GM21526 (cell line): ENCODE data around the gene SLC24A3.

Experiments
- ATAC-seq: cut with Tn5 transposase; IDR thresholded peaks from one replicate; pipeline ENCODE4 v1.9.1; 2021; ENCODE audit warnings: moderate library complexity; ENCODE audit not compliant: unreplicated experiment, low FRiP score

The SLC24A3 gene

GRCh38 chr20:19212469-19212815, at the start of gene SLC24A3:
Gene SLC24A3, plus strand, starts transcription at chr20:19212642.
- ATAC-seq = peak; percentile 23

GRCh38 chr20:19170148-19170547, 42.3 kb upstream of the SLC24A3 start:
- no peak for ATAC-seq

GRCh38 chr20:19172637-19173036, 39.8 kb upstream of the SLC24A3 start:
- no peak for ATAC-seq

GRCh38 chr20:19176470-19177052, 35.9 kb upstream of the SLC24A3 start:
- ATAC-seq = no peak

- no peak for ATAC-seq
Observed at GRCh38 chr20:19181552-19181951, 30.9 kb upstream of the SLC24A3 start.

GRCh38 chr20:19185083-19185482, 27.4 kb upstream of the SLC24A3 start:
- ATAC-seq = no peak

- ATAC-seq = no peak
Observed at GRCh38 chr20:19193349-19193748, 19.1 kb upstream of the SLC24A3 start.

- ATAC-seq = no peak
Observed at GRCh38 chr20:19205981-19206396, 6.5 kb upstream of the SLC24A3 start.

GRCh38 chr20:19207541-19207940, 4.9 kb upstream of the SLC24A3 start:
- ATAC-seq = no peak

GRCh38 chr20:19210391-19211155, 1.9 kb upstream of the SLC24A3 start:
- ATAC-seq = no peak

GRCh38 chr20:19211252-19211651, 1.2 kb upstream of the SLC24A3 start:
- no peak for ATAC-seq

- ATAC-seq = no peak
Observed at GRCh38 chr20:19211661-19212468, 577 bp upstream of the SLC24A3 start.

GRCh38 chr20:19212821-19213502, 520 bp downstream of the SLC24A3 start:
- peak; percentile 72 for ATAC-seq

GRCh38 chr20:19213946-19214490, 1.6 kb downstream of the SLC24A3 start:
- no peak for ATAC-seq

- ATAC-seq = no peak
Observed at GRCh38 chr20:19218411-19218810, 6.0 kb downstream of the SLC24A3 start.

GRCh38 chr20:19222520-19223040, 10.1 kb downstream of the SLC24A3 start:
- ATAC-seq = no peak

- no peak for ATAC-seq
Observed at GRCh38 chr20:19223640-19224039, 11.2 kb downstream of the SLC24A3 start.

- ATAC-seq = no peak
Observed at GRCh38 chr20:19231359-19232035, 19.1 kb downstream of the SLC24A3 start.

- ATAC-seq = no peak
Observed at GRCh38 chr20:19232997-19233794, 20.8 kb downstream of the SLC24A3 start.
